ENCODE data around the gene CNP. TPM values are rescaled to one million over a fixed set of nuclear protein-coding genes. Genes with fewer than 3 reads are reported as not detected.

Gene CNP
- total and polyA plus RNA-seq, 10 of the 15 experiments (the other 5 are each of a cell fraction or from before 2014, with no cell fraction given), result 1.8 to 60.7 (median 31.4) TPM

DNA sequence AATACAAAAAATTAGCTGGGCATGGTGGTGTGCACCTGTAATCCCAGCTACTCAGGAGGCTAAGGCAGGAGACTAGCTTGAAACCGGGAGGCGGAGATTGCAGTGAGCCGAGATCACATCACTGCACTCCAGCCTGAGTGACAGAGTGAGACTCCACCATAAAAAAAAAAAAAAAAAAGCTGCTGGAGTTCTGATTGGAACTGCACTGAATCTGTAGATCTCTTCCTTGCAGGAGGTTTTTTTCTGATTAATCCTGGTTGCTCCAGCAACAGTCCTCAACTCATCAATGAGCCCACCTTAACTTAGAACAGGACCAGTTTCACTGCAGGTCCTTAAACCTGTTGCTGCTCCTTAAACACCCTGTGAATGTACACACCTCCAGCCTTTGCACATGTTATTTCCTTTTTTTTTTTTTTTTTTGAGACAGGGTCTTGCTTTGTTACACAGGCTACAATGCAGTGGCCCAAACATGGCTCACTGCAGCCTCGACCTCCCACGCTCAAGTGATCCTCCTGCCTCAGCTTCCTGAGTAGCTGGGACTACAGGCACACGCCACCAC lies 37.8 kb upstream of the CNP start:
- CTCF ChIA-PET, result interaction anchor here (0.6 to 2.6 kb wide), 5 partner anchors 11 to 320 kb away, joined by 3 to 16 read pairs (median 3); partner anchors contain the start of genes ACLY and CNP
- Histone ChIP-seq H3K27ac (ENCODE audit: control insufficient read depth, insufficient read depth) (no peak overlapping the region), H3K27me3 (replicated peaks in 1 of 2; ENCODE audit: control insufficient read depth in 2 of 2, insufficient read depth in 2 of 2, low read length in 1 of 2) (no peaks in the 10 kb centered on the region), H3K36me3 (ENCODE audit: control insufficient read depth in 2 of 2, insufficient read depth in 2 of 2, low read length in 1 of 2) (no peaks in the 10 kb centered on the region), H3K4me3 (0 out of 2 replicates have a peak overlapping the region, but pooled peaks have one; percentile 81), H2AFZ (ENCODE audit: control insufficient read depth, low read depth, low read length) (no peak overlapping the region), H3K4me2 (ENCODE audit: control insufficient read depth, insufficient read depth) (no peak overlapping the region), H3K9me3 (replicated peaks; ENCODE audit: control insufficient read depth, insufficient read depth, low read length) (no peaks in the 10 kb centered on the region), H3K4me1 (ENCODE audit: control insufficient read depth, insufficient read depth, low read length) (peaks cover 7% of the 10 kb centered on the region), H4K20me1 (ENCODE audit: control insufficient read depth, insufficient read depth) (no peaks in the 10 kb centered on the region), H3K79me2 (ENCODE audit: control insufficient read depth, insufficient read depth, low read length) (peaks cover 8% of the 10 kb centered on the region), H3K9ac (ENCODE audit: control insufficient read depth, insufficient read depth, low read length) (no peak overlapping the region)
- FAIRE-seq, result no peak
- RAD21 ChIA-PET (ENCODE audit: unreplicated experiment), result interaction anchor here (3.4 kb wide), 1 partner anchor 11 kb away, joined by 23 read pairs; the partner anchor contains the start of gene ACLY
- ATAC-seq, result no peak
- DNase-seq (ENCODE audit: low read depth, low spot score), result no peak
- no peak for TF ChIP-seq SIX5 (IDR thresholded peaks at IDR 0.05; ENCODE audit: low read depth, low read length, severe bottlenecking)
- TF ChIP-seq RBBP5 (conservative IDR thresholded peaks at IDR 0.05), result no peak
- no peak for TF ChIP-seq SMC3 (IDR thresholded peaks at IDR 0.05; ENCODE audit: borderline replicate concordance, low read length)
- no peak for TF ChIP-seq IKZF1 (conservative IDR thresholded peaks at IDR 0.05)
- TF ChIP-seq BRCA1 (IDR thresholded peaks at IDR 0.05; ENCODE audit: low read depth, low read length), result no peak
- TF ChIP-seq, protein P1, sequence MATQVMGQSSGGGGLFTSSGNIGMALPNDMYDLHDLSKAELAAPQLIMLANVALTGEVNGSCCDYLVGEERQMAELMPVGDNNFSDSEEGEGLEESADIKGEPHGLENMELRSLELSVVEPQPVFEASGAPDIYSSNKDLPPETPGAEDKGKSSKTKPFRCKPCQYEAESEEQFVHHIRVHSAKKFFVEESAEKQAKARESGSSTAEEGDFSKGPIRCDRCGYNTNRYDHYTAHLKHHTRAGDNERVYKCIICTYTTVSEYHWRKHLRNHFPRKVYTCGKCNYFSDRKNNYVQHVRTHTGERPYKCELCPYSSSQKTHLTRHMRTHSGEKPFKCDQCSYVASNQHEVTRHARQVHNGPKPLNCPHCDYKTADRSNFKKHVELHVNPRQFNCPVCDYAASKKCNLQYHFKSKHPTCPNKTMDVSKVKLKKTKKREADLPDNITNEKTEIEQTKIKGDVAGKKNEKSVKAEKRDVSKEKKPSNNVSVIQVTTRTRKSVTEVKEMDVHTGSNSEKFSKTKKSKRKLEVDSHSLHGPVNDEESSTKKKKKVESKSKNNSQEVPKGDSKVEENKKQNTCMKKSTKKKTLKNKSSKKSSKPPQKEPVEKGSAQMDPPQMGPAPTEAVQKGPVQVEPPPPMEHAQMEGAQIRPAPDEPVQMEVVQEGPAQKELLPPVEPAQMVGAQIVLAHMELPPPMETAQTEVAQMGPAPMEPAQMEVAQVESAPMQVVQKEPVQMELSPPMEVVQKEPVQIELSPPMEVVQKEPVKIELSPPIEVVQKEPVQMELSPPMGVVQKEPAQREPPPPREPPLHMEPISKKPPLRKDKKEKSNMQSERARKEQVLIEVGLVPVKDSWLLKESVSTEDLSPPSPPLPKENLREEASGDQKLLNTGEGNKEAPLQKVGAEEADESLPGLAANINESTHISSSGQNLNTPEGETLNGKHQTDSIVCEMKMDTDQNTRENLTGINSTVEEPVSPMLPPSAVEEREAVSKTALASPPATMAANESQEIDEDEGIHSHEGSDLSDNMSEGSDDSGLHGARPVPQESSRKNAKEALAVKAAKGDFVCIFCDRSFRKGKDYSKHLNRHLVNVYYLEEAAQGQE (IDR thresholded peaks at IDR 0.05; ENCODE audit: low read depth, low read length), result no peak
- no peak for TF ChIP-seq FOXM1 (IDR thresholded peaks at IDR 0.05; ENCODE audit: low read depth, low read length)
- TF ChIP-seq POLR2AphosphoS5 (IDR thresholded peaks at IDR 0.05; ENCODE audit: low read length), result no peak
- no TSS peak for BruUV-seq (replicated peaks)
- SMC1A ChIA-PET (ENCODE audit: uncharacterized antibody, unreplicated experiment), result interaction anchor here (3.2 kb wide), 1 partner anchor 11 kb away, joined by 19 read pairs; the partner anchor contains the start of gene ACLY
- intact Hi-C loops (cut with micrococcal nuclease; ENCODE audit: unreplicated experiment), result no loop called here
- 69% methylated on average over 6 of the region's 6 CpGs for WGBS (ENCODE audit: insufficient coverage, insufficient replicate concordance, low lambda C conversion rate, missing lambda C conversion rate)
- in situ Hi-C loops (cut with MboI), result no loop called here
- POLR2A ChIA-PET, result interaction anchor here (0.7 to 4.8 kb wide), 3 partner anchors 11 to 729 kb away, joined by 5 to 52 read pairs (median 5); partner anchors contain the start of gene ACLY
